ENCODE measurements around the gene MAP3K20.
"Not testable (repeated sequence)": the region's sequence is repeated elsewhere in the genome, so short reads cannot be mapped to it uniquely, and the experiment has no call there.

The MAP3K20 gene

GRCh38 chr2:173278794-173279526 lies 203.3 kb downstream of the MAP3K20 start:
- Histone ChIP-seq H3K27ac (no peak overlapping the region), H3K27me3 (replicated peaks) (no peaks in the 10 kb centered on the region), H3K36me3 (replicated peaks) (no peaks in the 10 kb centered on the region), H3K4me3 (ENCODE audit: low read depth, low read length) (no peak overlapping the region)
- in situ Hi-C loops (cut with HindIII; ENCODE audit: low pct_ligation_motif_present, low sequenced_read_pairs): no loop called here
- TF ChIP-seq CTCF (IDR thresholded peaks at IDR 0.05; ENCODE audit: low read depth, low read length, missing control alignments): no peak
- no peak for DNase-seq

- Histone ChIP-seq H3K36me3 (replicated peaks) (no peaks in the 10 kb centered on the region), H3K27me3 (replicated peaks) (no peaks in the 10 kb centered on the region), H3K4me3 (ENCODE audit: low read depth, low read length) (no peak overlapping the region), H3K27ac (no peak overlapping the region)
- no peak for DNase-seq
- no peak for TF ChIP-seq CTCF (IDR thresholded peaks at IDR 0.05; ENCODE audit: low read depth, low read length, missing control alignments)
- in situ Hi-C loops (cut with HindIII; ENCODE audit: low pct_ligation_motif_present, low sequenced_read_pairs): no loop called here
These were observed 203.9 kb downstream of the MAP3K20 start for GRCh38 chr2:173279527-173279868.

- H3K27ac ChIP-seq: no peak overlapping the region
- no peak overlapping the region for H3K4me3 ChIP-seq (ENCODE audit: low read depth, low read length)
- in situ Hi-C loops (cut with HindIII; ENCODE audit: low pct_ligation_motif_present, low sequenced_read_pairs): no loop called here
- DNase-seq: no peak
- H3K27me3 ChIP-seq (replicated peaks): no peaks in the 10 kb centered on the region
- TF ChIP-seq CTCF (IDR thresholded peaks at IDR 0.05; ENCODE audit: low read depth, low read length, missing control alignments): no peak
- no peaks in the 10 kb centered on the region for H3K36me3 ChIP-seq (replicated peaks)
These were observed 205.2 kb downstream of the MAP3K20 start for GRCh38 chr2:173280853-173281252.

- DNase-seq; H3K27ac ChIP-seq; H3K36me3 ChIP-seq (replicated peaks); H3K27me3 ChIP-seq (replicated peaks); H3K4me3 ChIP-seq (ENCODE audit: low read depth, low read length); in situ Hi-C loops (cut with HindIII; ENCODE audit: low pct_ligation_motif_present, low sequenced_read_pairs): not testable (repeated sequence)
These were observed 206.3 kb downstream of the MAP3K20 start for GRCh38 chr2:173281898-173282297.

DNA sequence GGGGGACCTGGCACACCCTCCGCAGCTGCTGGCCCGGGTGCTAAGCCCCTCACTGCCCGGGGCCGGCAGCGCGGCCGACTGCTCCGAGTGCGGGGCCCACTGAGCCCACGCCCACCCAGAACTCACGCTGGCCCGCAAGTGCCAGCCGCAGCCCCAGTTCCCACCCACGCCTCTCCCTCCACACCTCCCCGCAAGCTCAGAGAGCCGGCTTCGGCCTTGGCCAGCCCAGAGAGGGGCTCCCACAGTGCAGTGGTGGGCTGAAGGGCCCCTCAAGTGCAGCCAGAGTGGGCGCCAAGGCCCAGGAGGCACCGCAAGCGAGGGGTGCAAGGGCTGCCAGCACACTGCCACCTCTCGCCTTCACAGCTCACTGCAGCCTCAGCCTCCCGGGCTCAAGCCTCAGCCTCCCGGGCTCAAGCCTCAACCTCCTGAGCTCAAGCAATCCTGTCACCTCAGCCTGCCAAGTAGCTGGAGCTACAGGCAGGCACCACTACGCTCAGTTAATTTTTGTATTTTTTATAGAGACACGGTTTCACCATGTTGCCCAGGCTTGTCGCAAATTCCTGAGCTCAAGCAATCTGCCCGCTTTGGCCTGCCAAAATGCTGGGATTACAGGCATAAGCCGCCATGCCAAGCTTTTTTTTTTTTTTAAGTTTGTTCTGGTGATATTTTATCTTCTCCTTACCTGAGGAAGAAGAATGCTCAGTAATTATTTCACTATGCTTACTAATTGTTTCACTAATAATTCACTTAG lies 207.3 kb downstream of the MAP3K20 start:
- Histone ChIP-seq H3K36me3 (replicated peaks) (no peaks in the 10 kb centered on the region), H3K27me3 (replicated peaks) (no peaks in the 10 kb centered on the region), H3K4me3 (ENCODE audit: low read depth, low read length) (no peak overlapping the region), H3K27ac (no peak overlapping the region)
- in situ Hi-C loops (cut with HindIII; ENCODE audit: low pct_ligation_motif_present, low sequenced_read_pairs): no loop called here
- DNase-seq: no peak
- no peak for TF ChIP-seq CTCF (IDR thresholded peaks at IDR 0.05; ENCODE audit: low read depth, low read length, missing control alignments)

- peak; percentile 13 for TF ChIP-seq CTCF (IDR thresholded peaks at IDR 0.05; ENCODE audit: low read depth, low read length, missing control alignments)
- Histone ChIP-seq H3K27ac (no peak overlapping the region), H3K36me3 (replicated peaks) (no peaks in the 10 kb centered on the region), H3K4me3 (ENCODE audit: low read depth, low read length) (no peak overlapping the region), H3K27me3 (replicated peaks) (no peaks in the 10 kb centered on the region)
- in situ Hi-C loops (cut with HindIII; ENCODE audit: low pct_ligation_motif_present, low sequenced_read_pairs): no loop called here
- no peak for DNase-seq
These were observed 210.6 kb downstream of the MAP3K20 start for GRCh38 chr2:173286153-173286809.

Measured in brain microvascular endothelial cell (primary cell).